Type B pancreatic cell (in vitro differentiated cells): ENCODE results near the gene UBR7. TPM values are rescaled to one million over a fixed set of nuclear protein-coding genes. Genes with fewer than 3 reads are reported as not detected.

ENCODE experiments used
- DNase-seq: peaks from one replicate; pipeline ENCODE4 v3.0.0; 2021; ENCODE audit warnings: mixed read lengths; ENCODE audit not compliant: unreplicated experiment; ENCODE audit errors: extremely low spot score
- H3K27ac Mint-ChIP-seq: 2 replicates; pipeline ENCODE4 v1.8.0; 2021; ENCODE audit warnings: mild to moderate bottlenecking, mixed read lengths
- H3K27me3 Mint-ChIP-seq: 2 replicates; pipeline ENCODE4 v1.8.0; 2021; ENCODE audit warnings: mixed read lengths
- H3K36me3 Mint-ChIP-seq: 2 replicates; pipeline ENCODE4 v1.8.0; 2021; ENCODE audit warnings: mixed read lengths
- H3K4me1 Mint-ChIP-seq: one replicate; pipeline ENCODE4 v1.8.0; 2021; ENCODE audit warnings: mixed read lengths; ENCODE audit not compliant: unreplicated experiment
- H3K4me3 Mint-ChIP-seq: 2 replicates; pipeline ENCODE4 v1.8.0; 2021; ENCODE audit warnings: mild to moderate bottlenecking, mixed read lengths
- H3K9me3 Mint-ChIP-seq: 2 replicates; pipeline ENCODE4 v1.8.0; 2021; ENCODE audit warnings: mixed read lengths
- CTCF ChIP-seq: fragments of 200-600 bp; sonication (generic); conservative IDR thresholded peaks from 2 replicates; pipeline ENCODE4 v1.5.0; 2021; ENCODE audit warnings: antibody characterized with exemption, mild to moderate bottlenecking
- total RNA-seq: library from RNA; stranded (reverse); gene quantifications from 2 replicates; pipeline ENCODE4 v1.2.1, GENCODE V29; 2021; ENCODE audit warnings: low replicate concordance

Gene UBR7
- total RNA-seq, 1 donor from 2014 or later: 21.7 TPM

DNA sequence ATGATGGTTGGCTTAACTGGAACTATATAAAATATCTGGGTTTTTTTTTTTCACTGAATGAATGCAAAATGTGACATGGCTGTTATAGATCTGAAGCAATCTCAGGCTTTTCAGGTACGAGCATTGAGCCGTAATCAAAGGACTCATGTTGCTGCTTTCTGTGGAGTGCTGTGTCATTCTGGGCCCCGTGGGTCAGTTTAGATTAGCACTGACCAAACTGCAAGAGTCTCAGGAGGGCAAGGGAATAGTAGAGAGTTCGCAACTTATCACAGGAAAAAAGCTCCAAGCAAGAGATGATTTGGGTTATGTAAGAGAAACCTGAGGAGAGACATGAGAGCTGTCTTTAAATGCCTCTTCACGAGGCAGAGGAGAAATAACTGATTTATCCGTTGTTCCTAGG is 59.1 kb downstream of the UBR7 start:
- peaks cover 6% of the 10 kb centered on the region for H3K36me3 Mint-ChIP-seq

GRCh38 chr14:93267149-93267711 is 60.2 kb downstream of the UBR7 start:
- no peak for DNase-seq
- Mint-ChIP-seq H3K4me1 (peaks cover 29% of the 10 kb centered on the region), H3K36me3 (peaks cover 8% of the 10 kb centered on the region), H3K27me3 (no peaks in the 10 kb centered on the region), H3K4me3 (no peak overlapping the region), H3K27ac (peak overlapping the region; percentile 39), H3K9me3 (no peaks in the 10 kb centered on the region)
- TF ChIP-seq CTCF: no peak

More for the DNA sequence above, 59.1 kb downstream of the UBR7 start:
- Mint-ChIP-seq H3K4me3 (no peak overlapping the region), H3K4me1 (peaks cover 27% of the 10 kb centered on the region), H3K27me3 (no peaks in the 10 kb centered on the region), H3K27ac (no peak overlapping the region), H3K9me3 (no peaks in the 10 kb centered on the region)
- no peak for DNase-seq
- no peak for TF ChIP-seq CTCF

DNA sequence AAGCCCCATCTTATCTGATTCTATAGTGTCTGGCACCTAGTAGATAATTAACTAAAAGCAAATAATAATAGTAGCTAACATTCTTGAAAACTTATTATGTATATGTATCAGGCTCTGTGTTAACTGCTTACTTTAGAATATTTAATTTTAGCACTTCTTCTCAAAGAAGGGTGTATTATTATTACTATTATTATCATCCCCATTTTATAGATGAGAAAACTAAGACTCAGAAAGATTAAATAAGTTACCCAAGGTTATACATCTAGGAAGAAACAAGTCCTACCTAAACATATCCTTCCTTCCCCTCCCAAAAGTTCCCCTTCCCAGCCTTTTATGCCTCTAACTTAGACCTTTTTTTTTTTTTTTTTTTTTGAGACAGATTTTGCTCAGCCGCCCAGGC is 61.4 kb downstream of the UBR7 start:
- no peak for TF ChIP-seq CTCF
- no peak overlapping the region for H3K27ac Mint-ChIP-seq
- H3K4me3 Mint-ChIP-seq: no peak overlapping the region
- no peaks in the 10 kb centered on the region for H3K9me3 Mint-ChIP-seq
- H3K27me3 Mint-ChIP-seq: no peaks in the 10 kb centered on the region
- peaks cover 33% of the 10 kb centered on the region for H3K4me1 Mint-ChIP-seq
- DNase-seq: no peak
- peaks cover 13% of the 10 kb centered on the region for H3K36me3 Mint-ChIP-seq

DNA sequence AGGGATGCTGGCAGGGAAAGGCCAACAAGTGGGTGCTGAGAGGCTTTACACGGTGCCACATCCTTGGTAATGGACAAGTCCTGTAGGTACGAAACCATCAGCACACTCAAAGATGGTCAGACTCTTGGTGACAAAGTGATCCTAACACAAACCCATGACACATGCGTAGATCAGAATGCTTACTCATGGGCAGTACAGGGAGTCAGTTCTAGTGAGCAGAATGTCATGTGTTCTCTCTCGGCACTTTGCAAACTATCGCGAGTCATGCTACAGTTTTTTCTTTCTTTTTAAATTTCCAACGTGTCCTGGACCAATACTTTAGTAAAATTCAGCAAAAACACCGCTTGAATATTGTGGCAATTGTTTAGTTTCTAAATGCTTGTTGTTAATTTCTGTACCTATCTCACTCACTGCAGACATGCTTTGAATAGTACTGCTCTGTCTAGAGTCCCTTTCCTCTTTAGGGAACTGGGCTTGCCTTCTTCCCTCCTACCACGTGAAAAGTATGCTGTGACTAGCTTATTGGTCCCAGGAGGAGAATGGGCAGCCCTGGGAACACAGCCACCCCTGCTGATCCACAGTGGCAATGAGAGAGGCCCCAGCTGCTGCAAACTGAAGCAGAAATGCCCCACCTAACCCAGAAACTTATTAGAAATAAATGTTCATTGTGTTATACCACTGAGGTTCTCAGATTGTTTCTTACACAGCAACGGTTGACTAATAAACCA is 62.4 kb downstream of the UBR7 start:
- no peak overlapping the region for H3K4me3 Mint-ChIP-seq
- H3K36me3 Mint-ChIP-seq: peaks cover 13% of the 10 kb centered on the region
- no peak for TF ChIP-seq CTCF
- no peaks in the 10 kb centered on the region for H3K27me3 Mint-ChIP-seq
- H3K27ac Mint-ChIP-seq: no peak overlapping the region
- no peak for DNase-seq
- peaks cover 33% of the 10 kb centered on the region for H3K4me1 Mint-ChIP-seq
- H3K9me3 Mint-ChIP-seq: no peaks in the 10 kb centered on the region

GRCh38 chr14:93271111-93271510 is 64.1 kb downstream of the UBR7 start:
- no peaks in the 10 kb centered on the region for H3K9me3 Mint-ChIP-seq
- no peak overlapping the region for H3K27ac Mint-ChIP-seq
- DNase-seq: no peak
- H3K27me3 Mint-ChIP-seq: no peaks in the 10 kb centered on the region
- no peak overlapping the region for H3K4me3 Mint-ChIP-seq
- H3K4me1 Mint-ChIP-seq: peaks cover 28% of the 10 kb centered on the region
- no peak for TF ChIP-seq CTCF
- H3K36me3 Mint-ChIP-seq: peaks cover 9% of the 10 kb centered on the region
